Uterus (tissue), 4 donors: ENCODE data around the gene KLHL25. TPM values are rescaled to one million over a fixed set of nuclear protein-coding genes. Genes with fewer than 3 reads are reported as not detected.

ENCODE experiments used
- DNase-seq, 2 donors: peaks; one replicate each; pipeline ENCODE4 v3.0.0-alpha.2; 2019 to 2020
- H3K27ac ChIP-seq, 2 donors: fragments of 200-600 bp; sonication (generic); 1 replicate in 1 of 2; 2 replicates in 1 of 2; pipeline ENCODE4 v1.5.1; 2016 to 2018
- H3K27me3 ChIP-seq, 2 donors: fragments of 200-600 bp; sonication (generic); one replicate each; pipeline ENCODE4 v1.5.1; 2018 to 2019; ENCODE audit warnings: control low read depth in 1 of 2
- H3K36me3 ChIP-seq, 2 donors: fragments of 200-600 bp; sonication (generic); one replicate each; pipeline ENCODE4 v1.5.1; 2019; ENCODE audit warnings: control low read depth in 1 of 2
- H3K4me1 ChIP-seq, 2 donors: fragments of 200-600 bp; sonication (generic); one replicate each; pipeline ENCODE4 v1.5.1; 2018 to 2019; ENCODE audit warnings: control low read depth in 1 of 2
- H3K4me3 ChIP-seq, 2 donors: fragments of 200-600 bp; sonication (generic); 1 replicate in 1 of 2; 2 replicates in 1 of 2; pipeline ENCODE4 v1.5.1; 2018 to 2019; ENCODE audit warnings: mild to moderate bottlenecking in 1 of 2
- H3K9me3 ChIP-seq, 2 donors: fragments of 200-600 bp; sonication (generic); one replicate each; pipeline ENCODE4 v1.5.1; 2019; ENCODE audit warnings: control low read depth in 1 of 2
- CTCF ChIP-seq, 4 experiments: fragments of 200-600 bp in 2 of 4; fragments of 450-650 bp in 2 of 4; sonication (generic) in 2 of 4; IDR thresholded peaks; one replicate each; pipeline ENCODE4 v1.5.1; 2016 to 2019; ENCODE audit warnings: antibody characterized with exemption in 4 of 4, mild to moderate bottlenecking in 2 of 4, moderate library complexity in 1 of 4
- POLR2A ChIP-seq, 2 donors: fragments of 450-650 bp; IDR thresholded peaks; one replicate each; pipeline ENCODE4 v1.6.1; 2016; ENCODE audit warnings: antibody characterized with exemption in 2 of 2, mild to moderate bottlenecking in 1 of 2, moderate library complexity in 1 of 2
- intact Hi-C: fragments of 100-400 bp; cut with DNase I; formaldehyde crosslinking; loops from one replicate; pipeline ENCODE4 v1.15.1; 2023; ENCODE audit warnings: low total_unique reads
- total RNA-seq, 4 donors: library from RNA; depleted of rRNA in 3 of 4; stranded (reverse); fragments of >200 nt in 3 of 4; gene quantifications; one replicate each; pipeline versions ENCODE4 v1.1.0 to v1.2.4, GENCODE V29; 2014 to 2023
- donor health status: DM: yes; HTN: yes; CAD: no.

The KLHL25 gene
- total RNA-seq, 4 donors from 2014 or later, result 6.2 to 19.5 (median 11.9) TPM

- no peak for DNase-seq
- Histone ChIP-seq H3K9me3 (no peaks in the 10 kb centered on the region), H3K27ac (no peak overlapping the region), H3K4me1 (no peaks in the 10 kb centered on the region), H3K27me3 (no peaks in the 10 kb centered on the region), H3K36me3 (no peaks in the 10 kb centered on the region), H3K4me3 (no peak overlapping the region)
- no peak for TF ChIP-seq POLR2A (IDR thresholded peaks at IDR 0.05)
- TF ChIP-seq CTCF (IDR thresholded peaks at IDR 0.05), result no peak
- intact Hi-C loops, result no loop called here
Observed at GRCh38 chr15:85828874-85829273, 34.1 kb upstream of the KLHL25 start.

- no peak for TF ChIP-seq CTCF (IDR thresholded peaks at IDR 0.05)
- TF ChIP-seq POLR2A (IDR thresholded peaks at IDR 0.05), result no peak
- intact Hi-C loops, result no loop called here
- no peak overlapping the region for H3K4me3 ChIP-seq
- no peak overlapping the region for H3K27ac ChIP-seq
- H3K36me3 ChIP-seq, result no peaks in the 10 kb centered on the region
- no peaks in the 10 kb centered on the region for H3K4me1 ChIP-seq
- no peaks in the 10 kb centered on the region for H3K9me3 ChIP-seq
- no peaks in the 10 kb centered on the region for H3K27me3 ChIP-seq
- DNase-seq, result no peak
Observed at GRCh38 chr15:85828126-85828525, 33.4 kb upstream of the KLHL25 start.

GRCh38 chr15:85826756-85827515 is 32.2 kb upstream of the KLHL25 start:
- Histone ChIP-seq H3K4me1 (no peaks in the 10 kb centered on the region), H3K36me3 (no peaks in the 10 kb centered on the region), H3K27ac (no peak overlapping the region), H3K27me3 (no peaks in the 10 kb centered on the region), H3K9me3 (no peaks in the 10 kb centered on the region), H3K4me3 (no peak overlapping the region)
- TF ChIP-seq POLR2A (IDR thresholded peaks at IDR 0.05) (no peak), CTCF (IDR thresholded peaks at IDR 0.05) (no peak)
- no peak for DNase-seq
- intact Hi-C loops, result no loop called here

GRCh38 chr15:85825719-85826118 is 31.0 kb upstream of the KLHL25 start:
- TF ChIP-seq CTCF (IDR thresholded peaks at IDR 0.05) (no peak), POLR2A (IDR thresholded peaks at IDR 0.05) (no peak)
- no peak for DNase-seq
- intact Hi-C loops, result no loop called here

GRCh38 chr15:85825118-85825517 is 30.4 kb upstream of the KLHL25 start:
- Histone ChIP-seq H3K27me3 (no peaks in the 10 kb centered on the region), H3K4me1 (no peaks in the 10 kb centered on the region), H3K4me3 (no peak overlapping the region), H3K36me3 (no peaks in the 10 kb centered on the region), H3K27ac (no peak overlapping the region), H3K9me3 (no peaks in the 10 kb centered on the region)
- DNase-seq, result no peak
- intact Hi-C loops, result no loop called here
- TF ChIP-seq CTCF (IDR thresholded peaks at IDR 0.05), result no peak
- TF ChIP-seq POLR2A (IDR thresholded peaks at IDR 0.05), result no peak

More at GRCh38 chr15:85825719-85826118, 31.0 kb upstream of the KLHL25 start:
- H3K4me3 ChIP-seq, result no peak overlapping the region
- H3K36me3 ChIP-seq, result no peaks in the 10 kb centered on the region
- H3K27ac ChIP-seq, result no peak overlapping the region
- no peaks in the 10 kb centered on the region for H3K9me3 ChIP-seq
- H3K4me1 ChIP-seq, result no peaks in the 10 kb centered on the region
- no peaks in the 10 kb centered on the region for H3K27me3 ChIP-seq
